ENCODE measurements around the gene FAM107A.
A peak's percentile ranks its signal among the peaks of the same experiment; 100 is the strongest.

DNA sequence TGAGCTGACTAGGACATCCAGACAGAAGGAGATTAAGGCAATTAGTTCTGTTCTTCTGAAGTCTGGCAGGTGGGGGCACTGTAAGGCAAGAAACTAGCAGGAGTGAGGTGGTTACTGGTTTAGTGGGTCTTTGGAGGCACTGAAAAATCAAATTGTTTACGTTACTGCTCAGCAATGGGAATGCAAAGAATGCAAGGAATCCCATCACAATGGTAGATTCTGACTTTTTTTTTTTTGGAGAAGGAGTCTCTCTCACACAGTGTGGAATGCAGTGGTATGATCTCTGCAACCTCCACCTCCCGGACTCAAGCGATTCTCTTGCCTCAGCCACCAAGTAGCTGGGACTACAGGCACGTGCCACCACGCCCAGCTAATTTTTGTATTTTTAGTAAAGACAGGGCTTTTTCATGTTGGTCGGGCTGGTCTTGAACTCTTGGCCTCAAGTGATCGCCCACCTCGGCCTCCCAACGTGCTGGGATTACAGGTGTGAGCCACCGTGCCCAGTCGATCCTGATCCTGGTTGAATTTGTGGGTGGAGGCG, 16.4 kb downstream of the FAM107A start:
- TF ChIP-seq CTCF (conservative IDR thresholded peaks at IDR 0.05; ENCODE audit: low read length) (peak; percentile 45), EZH2phosphoT487 (IDR thresholded peaks at IDR 0.05; ENCODE audit: borderline replicate concordance) (no peak)

All from Loucy (cell line).